WTC11 (cell line): ENCODE measurements around the gene LRP1. TPM values are rescaled to one million over a fixed set of nuclear protein-coding genes. Genes with fewer than 3 reads are reported as not detected.
A peak's percentile ranks its signal among the peaks of the same experiment; 100 is the strongest.

Experiments used
- ATF1 ChIP-seq: sonication (generic); formaldehyde crosslinking; IDR thresholded peaks from 2 replicates; pipeline ENCODE4 v1.8.1; 2023; ENCODE audit warnings: mild to moderate bottlenecking, moderate library complexity, missing genetic modification reagents
- ATF2 ChIP-seq: sonication (generic); formaldehyde crosslinking; IDR thresholded peaks from 2 replicates; pipeline ENCODE4 v1.8.1; 2022; ENCODE audit warnings: low read depth, missing genetic modification reagents, borderline replicate concordance
- CREM ChIP-seq: sonication (generic); formaldehyde crosslinking; IDR thresholded peaks from 2 replicates; pipeline ENCODE4 v1.8.1; 2022; ENCODE audit warnings: mild to moderate bottlenecking, missing genetic modification reagents, moderate library complexity
- CTCF ChIP-seq: fragments of 200-600 bp; IDR thresholded peaks from 2 replicates; pipeline ENCODE4 v1.8.0; 2022; ENCODE audit warnings: antibody characterized with exemption
- ERG ChIP-seq: fragments of 250-450 bp; sonication (Bioruptor Pico); IDR thresholded peaks from 2 replicates; pipeline ENCODE4 v1.8.0; 2021; ENCODE audit warnings: mild to moderate bottlenecking
- ESRRA ChIP-seq: sonication (generic); formaldehyde crosslinking; IDR thresholded peaks from 2 replicates; pipeline ENCODE4 v1.8.1; 2022; ENCODE audit warnings: mild to moderate bottlenecking, missing genetic modification reagents, borderline replicate concordance
- GABPB1 ChIP-seq: sonication (generic); formaldehyde crosslinking; IDR thresholded peaks from 2 replicates; pipeline ENCODE4 v1.8.1; 2023; ENCODE audit warnings: mild to moderate bottlenecking, missing genetic modification reagents
- HMGA2 ChIP-seq: fragments of 250-450 bp; sonication (Bioruptor Pico); IDR thresholded peaks from 2 replicates; pipeline ENCODE4 v1.4.0; 2021; ENCODE audit warnings: mild to moderate bottlenecking, moderate library complexity
- HMGXB4 ChIP-seq: sonication (generic); formaldehyde crosslinking; IDR thresholded peaks from 2 replicates; pipeline ENCODE4 v1.8.1; 2023; ENCODE audit warnings: mild to moderate bottlenecking, moderate library complexity, missing genetic modification reagents
- IRF2 ChIP-seq: sonication (generic); formaldehyde crosslinking; IDR thresholded peaks from 2 replicates; pipeline ENCODE4 v1.8.0; 2022; ENCODE audit warnings: low read depth, missing genetic modification reagents, borderline replicate concordance
- JAZF1 ChIP-seq: fragments of 250-450 bp; sonication (Bioruptor Pico); IDR thresholded peaks from 2 replicates; pipeline ENCODE4 v1.9.0; 2021; ENCODE audit warnings: moderate library complexity, mild to moderate bottlenecking, inconsistent platforms
- JUN ChIP-seq: sonication (generic); formaldehyde crosslinking; IDR thresholded peaks from 2 replicates; pipeline ENCODE4 v1.8.0; 2023; ENCODE audit warnings: mild to moderate bottlenecking, missing genetic modification reagents
- KAT7 ChIP-seq: sonication (generic); formaldehyde crosslinking; IDR thresholded peaks from 2 replicates; pipeline ENCODE4 v1.8.1; 2023; ENCODE audit warnings: missing genetic modification reagents, mild to moderate bottlenecking, borderline replicate concordance
- NFE2L1 ChIP-seq: sonication (generic); formaldehyde crosslinking; IDR thresholded peaks from 2 replicates; pipeline ENCODE4 v1.8.1; 2023; ENCODE audit warnings: missing genetic modification reagents
- NFYB ChIP-seq: sonication (generic); formaldehyde crosslinking; conservative IDR thresholded peaks from 2 replicates; pipeline ENCODE4 v1.8.0; 2022; ENCODE audit warnings: low read depth, missing genetic modification reagents
- TP53 ChIP-seq: sonication (generic); formaldehyde crosslinking; IDR thresholded peaks from 2 replicates; pipeline ENCODE4 v1.8.1; 2023; ENCODE audit warnings: mild to moderate bottlenecking, missing genetic modification reagents
- USF2 ChIP-seq: sonication (generic); formaldehyde crosslinking; IDR thresholded peaks from 2 replicates; pipeline ENCODE4 v1.8.1; 2023; ENCODE audit warnings: mild to moderate bottlenecking, missing genetic modification reagents, moderate library complexity
- ZNF232 ChIP-seq: sonication (generic); formaldehyde crosslinking; IDR thresholded peaks from 2 replicates; pipeline ENCODE4 v1.8.0; 2022; ENCODE audit warnings: mild to moderate bottlenecking, missing genetic modification reagents
- ZNF263 ChIP-seq: sonication (generic); formaldehyde crosslinking; IDR thresholded peaks from 2 replicates; pipeline ENCODE4 v1.8.1; 2022; ENCODE audit warnings: low read depth, mild to moderate bottlenecking, moderate library complexity, missing genetic modification reagents
- ZNF396 ChIP-seq: fragments of 250-450 bp; sonication (Bioruptor Pico); IDR thresholded peaks from 2 replicates; pipeline ENCODE4 v1.8.0; 2021; ENCODE audit warnings: mild to moderate bottlenecking, moderate library complexity, borderline replicate concordance
- ZNF416 ChIP-seq: fragments of 250-450 bp; sonication (Bioruptor Pico); IDR thresholded peaks from 2 replicates; pipeline ENCODE4 v1.9.0; 2021; ENCODE audit warnings: mild to moderate bottlenecking, inconsistent platforms
- ZNF671 ChIP-seq: fragments of 250-450 bp; sonication (Bioruptor Pico); IDR thresholded peaks from 2 replicates; pipeline ENCODE4 v1.8.0; 2021; ENCODE audit warnings: mild to moderate bottlenecking
- total RNA-seq: library from RNA; stranded (reverse); gene quantifications from 3 replicates; pipeline ENCODE4 v1.2.3, GENCODE V29; 2021
- TF ChIP-seq, protein P1 (sequence below): fragments of 250-450 bp; sonication (Bioruptor Pico); IDR thresholded peaks from 2 replicates; pipeline ENCODE4 v1.9.0; 2021; ENCODE audit warnings: mild to moderate bottlenecking
- TF ChIP-seq, protein P2 (sequence below): sonication (generic); formaldehyde crosslinking; IDR thresholded peaks from 2 replicates; pipeline ENCODE4 v1.8.1; 2022; ENCODE audit warnings: mild to moderate bottlenecking, moderate library complexity, missing genetic modification reagents
- TF ChIP-seq, protein P3 (sequence below): sonication (generic); formaldehyde crosslinking; conservative IDR thresholded peaks from 2 replicates; pipeline ENCODE4 v1.8.1; 2023; ENCODE audit warnings: mild to moderate bottlenecking, low read depth, missing genetic modification reagents, moderate library complexity
- TF ChIP-seq, protein P4 (sequence below): sonication (generic); formaldehyde crosslinking; IDR thresholded peaks from 2 replicates; pipeline ENCODE4 v1.8.0; 2022; ENCODE audit warnings: mild to moderate bottlenecking, missing genetic modification reagents

LRP1 gene
- total RNA-seq, 1 experiment from 2014 or later: 120 TPM

DNA sequence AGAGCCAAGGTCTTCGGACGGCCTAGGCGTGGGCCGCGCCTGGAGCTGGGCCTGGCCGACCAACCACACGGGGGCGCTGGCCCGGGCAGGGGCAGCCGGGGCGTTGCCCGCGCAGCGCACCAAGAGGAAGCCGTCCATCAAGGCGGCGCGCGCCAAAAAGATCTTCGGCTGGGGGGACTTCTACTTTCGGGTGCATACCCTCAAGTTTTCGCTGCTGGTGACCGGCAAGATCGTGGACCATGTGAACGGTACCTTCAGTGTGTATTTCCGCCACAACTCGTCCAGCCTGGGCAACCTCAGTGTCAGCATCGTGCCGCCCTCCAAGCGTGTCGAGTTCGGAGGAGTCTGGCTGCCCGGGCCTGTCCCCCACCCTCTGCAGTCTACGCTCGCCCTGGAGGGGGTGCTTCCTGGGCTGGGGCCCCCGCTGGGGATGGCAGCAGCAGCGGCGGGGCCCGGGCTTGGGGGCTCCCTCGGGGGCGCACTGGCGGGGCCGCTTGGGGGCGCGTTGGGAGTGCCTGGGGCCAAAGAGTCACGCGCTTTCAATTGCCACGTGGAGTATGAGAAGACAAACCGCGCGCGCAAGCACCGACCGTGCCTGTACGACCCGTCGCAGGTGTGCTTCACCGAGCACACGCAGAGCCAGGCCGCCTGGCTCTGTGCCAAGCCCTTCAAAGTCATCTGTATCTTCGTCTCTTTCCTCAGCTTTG lies 96.8 kb downstream of the LRP1 start (continued):
- TF ChIP-seq CTCF (peak; percentile 84), GABPB1 (CRISPR knock-in tag) (no peak), ZNF416 (no peak), ZNF263 (CRISPR knock-in tag) (no peak), USF2 (CRISPR knock-in tag) (no peak), JAZF1 (CRISPR knock-in tag) (no peak), ESRRA (no peak), JUN (CRISPR knock-in tag) (no peak), ZNF396 (CRISPR knock-in tag) (no peak), ATF1 (CRISPR knock-in tag) (no peak), IRF2 (CRISPR knock-in tag) (no peak), HMGA2 (CRISPR knock-in tag) (no peak), KAT7 (CRISPR knock-in tag) (0 out of 2 replicates have a peak, but pooled peaks have one; percentile 15), NFYB (CRISPR knock-in tag) (no peak), ERG (CRISPR knock-in tag) (0 out of 2 replicates have a peak, but pooled peaks have one; percentile 36), ZNF671 (CRISPR knock-in tag) (no peak), ZNF232 (CRISPR knock-in tag) (no peak), ATF2 (CRISPR knock-in tag) (no peak), CREM (CRISPR knock-in tag) (no peak), HMGXB4 (CRISPR knock-in tag) (peak; percentile 96; the same call in 1 of the 2 replicates), TP53 (CRISPR knock-in tag) (no peak), NFE2L1 (no peak; the same call in 1 of the 2 replicates)
- TF ChIP-seq, protein P1, sequence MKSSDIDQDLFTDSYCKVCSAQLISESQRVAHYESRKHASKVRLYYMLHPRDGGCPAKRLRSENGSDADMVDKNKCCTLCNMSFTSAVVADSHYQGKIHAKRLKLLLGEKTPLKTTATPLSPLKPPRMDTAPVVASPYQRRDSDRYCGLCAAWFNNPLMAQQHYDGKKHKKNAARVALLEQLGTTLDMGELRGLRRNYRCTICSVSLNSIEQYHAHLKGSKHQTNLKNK: no peak
- TF ChIP-seq, protein P2, sequence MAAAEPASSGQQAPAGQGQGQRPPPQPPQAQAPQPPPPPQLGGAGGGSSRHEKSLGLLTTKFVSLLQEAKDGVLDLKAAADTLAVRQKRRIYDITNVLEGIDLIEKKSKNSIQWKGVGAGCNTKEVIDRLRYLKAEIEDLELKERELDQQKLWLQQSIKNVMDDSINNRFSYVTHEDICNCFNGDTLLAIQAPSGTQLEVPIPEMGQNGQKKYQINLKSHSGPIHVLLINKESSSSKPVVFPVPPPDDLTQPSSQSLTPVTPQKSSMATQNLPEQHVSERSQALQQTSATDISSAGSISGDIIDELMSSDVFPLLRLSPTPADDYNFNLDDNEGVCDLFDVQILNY (CRISPR knock-in tag): peak; percentile 87; the same call in 1 of the 2 replicates
- TF ChIP-seq, protein P3, sequence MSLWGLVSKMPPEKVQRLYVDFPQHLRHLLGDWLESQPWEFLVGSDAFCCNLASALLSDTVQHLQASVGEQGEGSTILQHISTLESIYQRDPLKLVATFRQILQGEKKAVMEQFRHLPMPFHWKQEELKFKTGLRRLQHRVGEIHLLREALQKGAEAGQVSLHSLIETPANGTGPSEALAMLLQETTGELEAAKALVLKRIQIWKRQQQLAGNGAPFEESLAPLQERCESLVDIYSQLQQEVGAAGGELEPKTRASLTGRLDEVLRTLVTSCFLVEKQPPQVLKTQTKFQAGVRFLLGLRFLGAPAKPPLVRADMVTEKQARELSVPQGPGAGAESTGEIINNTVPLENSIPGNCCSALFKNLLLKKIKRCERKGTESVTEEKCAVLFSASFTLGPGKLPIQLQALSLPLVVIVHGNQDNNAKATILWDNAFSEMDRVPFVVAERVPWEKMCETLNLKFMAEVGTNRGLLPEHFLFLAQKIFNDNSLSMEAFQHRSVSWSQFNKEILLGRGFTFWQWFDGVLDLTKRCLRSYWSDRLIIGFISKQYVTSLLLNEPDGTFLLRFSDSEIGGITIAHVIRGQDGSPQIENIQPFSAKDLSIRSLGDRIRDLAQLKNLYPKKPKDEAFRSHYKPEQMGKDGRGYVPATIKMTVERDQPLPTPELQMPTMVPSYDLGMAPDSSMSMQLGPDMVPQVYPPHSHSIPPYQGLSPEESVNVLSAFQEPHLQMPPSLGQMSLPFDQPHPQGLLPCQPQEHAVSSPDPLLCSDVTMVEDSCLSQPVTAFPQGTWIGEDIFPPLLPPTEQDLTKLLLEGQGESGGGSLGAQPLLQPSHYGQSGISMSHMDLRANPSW: no peak
- TF ChIP-seq, protein P4, sequence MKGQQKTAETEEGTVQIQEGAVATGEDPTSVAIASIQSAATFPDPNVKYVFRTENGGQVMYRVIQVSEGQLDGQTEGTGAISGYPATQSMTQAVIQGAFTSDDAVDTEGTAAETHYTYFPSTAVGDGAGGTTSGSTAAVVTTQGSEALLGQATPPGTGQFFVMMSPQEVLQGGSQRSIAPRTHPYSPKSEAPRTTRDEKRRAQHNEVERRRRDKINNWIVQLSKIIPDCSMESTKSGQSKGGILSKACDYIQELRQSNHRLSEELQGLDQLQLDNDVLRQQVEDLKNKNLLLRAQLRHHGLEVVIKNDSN (CRISPR knock-in tag): no peak
